Choroid plexus epithelial cell (primary cell): Measurements from ENCODE around the gene RNF5.

Experiments used
- DNase-seq: peaks from one replicate; pipeline ENCODE4 v3.0.0-alpha.2; 2010; ENCODE audit warnings: low read depth
- H3K4me3 ChIP-seq: 2 replicates; pipeline ENCODE4 v1.5.1; 2011; ENCODE audit warnings: low read depth, mild to moderate bottlenecking, control low read depth, low read length, moderate library complexity
- TF ChIP-seq, protein P1 (sequence below): conservative IDR thresholded peaks from 2 replicates; pipeline ENCODE4 v1.5.1; 2011; ENCODE audit warnings: low read depth, mild to moderate bottlenecking, control low read depth, inconsistent platforms, low read length, moderate library complexity

Gene RNF5, protein sequence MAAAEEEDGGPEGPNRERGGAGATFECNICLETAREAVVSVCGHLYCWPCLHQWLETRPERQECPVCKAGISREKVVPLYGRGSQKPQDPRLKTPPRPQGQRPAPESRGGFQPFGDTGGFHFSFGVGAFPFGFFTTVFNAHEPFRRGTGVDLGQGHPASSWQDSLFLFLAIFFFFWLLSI

DNA sequence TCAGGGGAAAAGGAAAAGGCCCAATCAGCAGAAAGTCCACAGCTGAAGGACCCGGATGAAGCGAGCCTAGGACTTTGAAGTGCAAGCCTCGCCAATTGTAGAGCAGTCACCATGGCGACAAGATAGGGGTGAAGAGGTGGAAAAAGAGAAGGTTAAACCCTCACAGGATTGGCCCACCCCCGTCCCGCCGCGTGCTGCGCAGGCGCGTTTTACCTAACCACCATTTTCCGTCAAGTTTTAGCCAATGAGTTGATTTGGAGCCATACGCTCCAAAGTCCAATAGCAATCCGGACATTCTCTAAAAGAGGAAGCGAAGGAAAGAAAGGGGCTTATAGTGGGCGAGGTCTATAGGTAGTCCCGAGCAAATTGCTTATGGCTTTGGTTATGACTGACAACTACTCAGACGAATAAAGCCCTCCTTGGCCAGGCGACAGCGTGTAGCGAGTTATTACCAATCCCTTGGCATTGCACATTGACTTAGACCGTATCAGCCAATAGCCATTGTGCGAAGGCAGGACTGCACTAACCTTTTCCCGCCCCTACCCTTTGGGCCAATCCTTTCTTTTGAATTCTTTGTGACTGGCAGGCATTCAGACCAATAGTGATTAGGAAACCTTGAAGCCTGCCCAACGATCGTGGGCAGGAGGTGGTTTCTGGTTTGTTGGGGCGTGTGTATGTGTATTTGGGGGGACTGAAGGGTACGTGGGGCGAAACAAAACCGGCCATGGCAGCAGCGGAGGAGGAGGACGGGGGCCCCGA lies at the start of gene RNF5:
Gene RNF5, plus strand, starts transcription at position 618 of the 759 bp plus-strand sequence. Its CDS starts 107 bp downstream, at position 725.
- TF ChIP-seq, protein P1, sequence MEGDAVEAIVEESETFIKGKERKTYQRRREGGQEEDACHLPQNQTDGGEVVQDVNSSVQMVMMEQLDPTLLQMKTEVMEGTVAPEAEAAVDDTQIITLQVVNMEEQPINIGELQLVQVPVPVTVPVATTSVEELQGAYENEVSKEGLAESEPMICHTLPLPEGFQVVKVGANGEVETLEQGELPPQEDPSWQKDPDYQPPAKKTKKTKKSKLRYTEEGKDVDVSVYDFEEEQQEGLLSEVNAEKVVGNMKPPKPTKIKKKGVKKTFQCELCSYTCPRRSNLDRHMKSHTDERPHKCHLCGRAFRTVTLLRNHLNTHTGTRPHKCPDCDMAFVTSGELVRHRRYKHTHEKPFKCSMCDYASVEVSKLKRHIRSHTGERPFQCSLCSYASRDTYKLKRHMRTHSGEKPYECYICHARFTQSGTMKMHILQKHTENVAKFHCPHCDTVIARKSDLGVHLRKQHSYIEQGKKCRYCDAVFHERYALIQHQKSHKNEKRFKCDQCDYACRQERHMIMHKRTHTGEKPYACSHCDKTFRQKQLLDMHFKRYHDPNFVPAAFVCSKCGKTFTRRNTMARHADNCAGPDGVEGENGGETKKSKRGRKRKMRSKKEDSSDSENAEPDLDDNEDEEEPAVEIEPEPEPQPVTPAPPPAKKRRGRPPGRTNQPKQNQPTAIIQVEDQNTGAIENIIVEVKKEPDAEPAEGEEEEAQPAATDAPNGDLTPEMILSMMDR = no peak
- peak within 1 kb of the TSS; percentile 97 for H3K4me3 ChIP-seq
- DNase-seq = peak; percentile 100

DNA sequence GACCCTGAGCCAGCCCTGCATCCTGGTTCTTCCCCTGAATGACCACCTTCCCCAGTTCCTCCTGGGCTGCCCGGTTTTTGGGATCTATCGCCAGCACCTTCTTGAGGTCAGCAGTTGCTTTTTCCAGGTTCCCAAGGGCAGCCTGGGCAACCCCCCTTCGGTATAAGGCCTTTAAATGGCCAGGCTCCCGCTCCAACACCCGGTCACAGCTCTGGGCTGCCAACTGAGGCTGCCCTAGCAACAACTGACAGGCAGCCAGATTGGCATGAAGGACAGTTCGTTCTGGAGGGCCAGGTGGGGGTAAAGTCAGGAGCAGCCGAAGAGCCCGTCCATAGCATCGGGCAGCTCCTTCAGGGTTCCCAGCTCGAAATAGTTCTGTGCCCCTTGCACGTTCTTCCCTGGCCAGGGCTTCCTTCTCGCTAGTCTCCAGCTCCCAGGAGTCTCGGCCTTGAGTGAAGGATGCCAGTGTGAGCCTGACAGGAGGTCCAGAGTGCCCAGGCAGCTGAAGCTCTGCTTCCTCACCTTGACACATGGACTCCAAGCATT lies 49.4 kb upstream of the RNF5 start:
- DNase-seq = no peak
- H3K4me3 ChIP-seq = no peak overlapping the region
- TF ChIP-seq, protein P1 = no peak

DNA sequence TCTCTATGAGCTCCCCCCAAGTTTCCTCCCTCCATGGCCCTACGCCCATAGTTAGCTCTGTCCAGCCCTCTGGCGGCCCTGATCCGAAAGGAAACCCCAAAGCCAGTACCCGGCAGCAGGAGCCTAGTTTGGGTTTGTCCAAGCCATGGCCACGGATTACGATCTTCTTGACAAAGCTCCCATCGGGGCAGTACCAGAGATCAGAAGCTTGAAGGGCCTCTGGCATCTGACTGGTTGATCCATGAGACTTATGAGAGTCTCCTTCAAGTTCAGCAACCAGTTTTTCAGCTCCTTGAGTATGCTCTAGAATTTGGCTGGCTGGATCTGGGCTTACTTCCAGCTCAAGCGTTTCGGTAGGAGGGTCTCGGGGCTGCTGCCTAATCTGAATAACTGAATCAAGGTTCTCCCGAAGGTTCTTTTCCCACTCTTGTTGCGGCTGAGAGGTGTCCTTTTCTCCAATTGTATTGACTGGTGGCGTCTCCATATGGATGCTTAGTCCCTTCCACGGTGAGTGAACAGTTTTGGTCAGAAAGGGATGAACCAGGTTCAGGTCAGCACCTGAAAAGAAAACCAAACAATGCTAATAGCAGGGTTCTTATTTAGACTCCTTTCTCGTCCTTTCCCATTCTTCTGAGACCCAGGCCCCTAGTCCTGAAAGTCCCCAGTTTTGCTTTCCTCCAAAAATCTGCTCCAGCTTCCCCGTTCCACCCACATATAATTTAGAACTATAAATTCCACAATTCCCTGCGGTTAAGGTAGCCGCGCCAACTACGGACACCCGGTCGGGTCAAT lies 48.7 kb upstream of the RNF5 start:
- DNase-seq = no peak
- TF ChIP-seq, protein P1 = no peak
- peak overlapping the region; percentile 74 for H3K4me3 ChIP-seq

DNA sequence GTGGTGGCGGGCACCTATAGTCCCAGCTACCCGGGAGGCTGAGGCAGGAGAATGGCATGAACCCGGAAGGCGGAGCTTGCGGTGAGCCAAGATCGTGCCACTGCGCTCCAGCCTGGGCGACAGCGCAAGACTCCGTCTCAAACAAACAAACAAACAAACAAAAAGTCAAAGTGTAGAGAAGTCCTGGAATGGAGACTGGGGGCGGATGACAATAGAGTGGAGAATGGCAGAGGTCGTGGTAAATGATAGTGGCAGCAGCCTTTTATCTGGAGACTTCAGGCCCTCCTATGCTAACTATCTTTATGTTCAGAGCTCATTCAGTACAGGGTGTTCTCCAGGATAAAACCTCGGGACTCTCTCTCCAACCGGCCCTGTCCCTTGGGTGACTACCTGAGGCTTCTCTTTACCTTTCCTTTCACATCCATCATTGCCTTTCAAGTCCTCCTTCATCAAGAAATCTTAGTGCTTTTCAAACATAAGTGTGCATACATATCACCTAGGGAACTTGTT lies 46.7 kb upstream of the RNF5 start:
- no peak overlapping the region for H3K4me3 ChIP-seq
- TF ChIP-seq, protein P1 = no peak
- DNase-seq = no peak

DNA sequence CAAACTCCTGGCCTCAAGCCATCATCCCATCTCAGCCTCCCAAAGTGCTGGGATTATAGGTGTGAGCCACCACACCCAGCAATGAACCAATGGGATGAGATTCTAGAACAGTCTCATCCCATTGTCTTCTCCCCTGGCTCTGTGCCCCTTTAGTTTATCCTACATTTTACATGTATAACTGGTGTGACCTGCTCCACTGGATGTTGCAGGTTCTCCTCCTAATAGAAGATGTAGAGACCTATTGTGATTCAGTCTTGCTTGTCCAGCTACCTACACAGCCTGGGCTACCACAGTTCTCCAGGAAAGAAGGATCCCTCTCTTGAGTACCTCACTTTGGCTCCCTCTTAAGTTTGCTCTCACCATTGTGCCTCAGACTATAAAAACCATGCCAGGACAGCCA lies 46.1 kb upstream of the RNF5 start:
- TF ChIP-seq, protein P1 = no peak
- DNase-seq = no peak
- no peak overlapping the region for H3K4me3 ChIP-seq

DNA sequence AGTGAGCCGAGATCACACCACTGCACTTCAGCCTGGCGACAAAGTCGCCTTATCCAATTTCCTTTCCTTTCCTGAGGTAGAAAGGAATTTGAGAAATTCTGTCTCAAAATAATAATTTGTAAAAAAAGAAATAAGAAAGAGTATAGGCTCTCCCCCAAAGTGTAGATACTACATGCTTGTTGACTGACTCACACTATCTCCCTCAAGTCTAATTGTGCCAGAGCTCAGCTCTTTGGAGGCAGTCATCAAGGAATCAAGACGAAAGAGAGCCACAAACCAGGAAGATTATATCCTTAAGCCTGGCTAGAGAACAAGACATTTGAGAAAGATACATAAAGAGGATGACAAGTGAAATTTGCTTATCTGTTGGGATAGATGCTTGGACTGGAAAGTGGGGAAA lies 44.4 kb upstream of the RNF5 start:
- no peak overlapping the region for H3K4me3 ChIP-seq
- DNase-seq = peak; percentile 42
- TF ChIP-seq, protein P1 = no peak
